IMR-90 (cell line): ENCODE measurements around the gene TRNT1. TPM values are rescaled to one million over a fixed set of nuclear protein-coding genes. Genes with fewer than 3 reads are reported as not detected.

ENCODE experiments used
- ATAC-seq: fragments of 200-7000 bp; cut with Tn5 transposase; 2 replicates; pipeline ENCODE4 v1.9.1; 2020; ENCODE audit warnings: low read depth, mild to moderate bottlenecking, moderate library complexity
- BruUV-seq: library from RNA; stranded (reverse); fragments of 400-500 nt; replicated peaks from 2 replicates; lab custom pipeline; 2021; lab: Mats Ljungman, UMichigan
- CTCF ChIA-PET: fragments of 300-600 bp; formaldehyde crosslinking; extraction: SDS; loops from one replicate; lab custom pipeline; 2021; ENCODE audit warnings: antibody characterized with exemption; lab: Yijun Ruan, JAX
- POLR2A ChIA-PET: fragments of 300-600 bp; sonication (Branson Sonifier 250); formaldehyde crosslinking; loops from one replicate; lab custom pipeline; 2022; ENCODE audit warnings: antibody characterized with exemption; ENCODE audit not compliant: unreplicated experiment; lab: Charles Lee
- DNase-seq: peaks from one replicate; pipeline ENCODE4 v3.0.0; 2013
- H2AFZ ChIP-seq: replicated peaks from 2 replicates; pipeline ENCODE3; 2013; ENCODE audit warnings: low read length, mild to moderate bottlenecking; ENCODE audit not compliant: poor library complexity
- H2AK5ac ChIP-seq: 2 replicates; pipeline ENCODE4 v1.6.1; 2013; ENCODE audit warnings: low read depth, low read length, inconsistent platforms
- H2AK9ac ChIP-seq: replicated peaks from 2 replicates; pipeline ENCODE3; 2013; ENCODE audit warnings: mild to moderate bottlenecking, low read depth, low read length, moderate library complexity; ENCODE audit not compliant: poor library complexity
- H2BK120ac ChIP-seq: 2 replicates; pipeline ENCODE4 v1.6.1; 2013; ENCODE audit warnings: low read depth, low read length, inconsistent platforms
- H2BK15ac ChIP-seq: 3 replicates; pipeline ENCODE4 v1.6.1; 2013; ENCODE audit warnings: low read depth, low read length, inconsistent platforms
- H2BK20ac ChIP-seq: 2 replicates; pipeline ENCODE4 v1.6.1; 2013; ENCODE audit warnings: low read depth, mild to moderate bottlenecking, inconsistent platforms, low read length, moderate library complexity
- H2BK5ac ChIP-seq: 2 replicates; pipeline ENCODE4 v1.6.1; 2013; ENCODE audit warnings: mild to moderate bottlenecking, low read depth, low read length, inconsistent platforms; ENCODE audit not compliant: poor library complexity, severe bottlenecking
- H3K14ac ChIP-seq: replicated peaks from 2 replicates; pipeline ENCODE4 v1.6.1; 2013; ENCODE audit warnings: low read depth, low read length, inconsistent platforms
- H3K18ac ChIP-seq: 2 replicates; pipeline ENCODE4 v1.6.1; 2013; ENCODE audit warnings: low read depth, low read length, control low read depth
- H3K23ac ChIP-seq: 2 replicates; pipeline ENCODE4 v1.6.1; 2013; ENCODE audit warnings: low read depth, low read length, inconsistent platforms
- H3K27ac ChIP-seq: 2 replicates; pipeline ENCODE4 v1.5.1; 2013; ENCODE audit warnings: mild to moderate bottlenecking, control low read depth, low read length; ENCODE audit not compliant: insufficient read depth
- H3K27me3 ChIP-seq: 2 replicates; pipeline ENCODE4 v1.6.1; 2013; ENCODE audit warnings: low read length; ENCODE audit not compliant: control insufficient read depth, insufficient read depth
- H3K36me3 ChIP-seq: 2 replicates; pipeline ENCODE4 v1.6.1; 2013; ENCODE audit warnings: low read length, mixed read lengths; ENCODE audit not compliant: control insufficient read depth, insufficient read depth
- H3K4ac ChIP-seq: 2 replicates; pipeline ENCODE4 v1.6.1; 2013; ENCODE audit warnings: low read depth, low read length, inconsistent platforms
- H3K4me1 ChIP-seq: 2 replicates; pipeline ENCODE4 v1.6.1; 2013; ENCODE audit warnings: low read length, mixed read lengths; ENCODE audit not compliant: control insufficient read depth, insufficient read depth
- H3K4me2 ChIP-seq: 2 replicates; pipeline ENCODE4 v1.6.1; 2013; ENCODE audit warnings: low read depth, mild to moderate bottlenecking, control low read depth, low read length, moderate library complexity
- H3K4me3 ChIP-seq: 2 replicates; pipeline ENCODE4 v1.5.1; 2013; ENCODE audit warnings: low read depth, mild to moderate bottlenecking, control low read depth, low read length, moderate library complexity; ENCODE audit not compliant: insufficient read depth
- H3K56ac ChIP-seq: 2 replicates; pipeline ENCODE4 v1.6.1; 2013; ENCODE audit warnings: low read length, inconsistent platforms; ENCODE audit not compliant: insufficient read depth; ENCODE audit errors: extremely low read depth
- H3K79me1 ChIP-seq, 2 experiments: 2 replicates each; pipeline ENCODE4 v1.6.1; 2013; ENCODE audit warnings: low read length in 2 of 2, inconsistent platforms in 1 of 2, low read depth in 1 of 2
- H3K9ac ChIP-seq: 2 replicates; pipeline ENCODE4 v1.6.1; 2013; ENCODE audit warnings: low read depth, low read length, control low read depth
- H3K9me1 ChIP-seq: 2 replicates; pipeline ENCODE4 v1.6.1; 2013; ENCODE audit warnings: low read length, inconsistent platforms; ENCODE audit not compliant: insufficient read depth
- H3K9me3 ChIP-seq: 2 replicates; pipeline ENCODE4 v1.6.1; 2013; ENCODE audit warnings: low read length; ENCODE audit not compliant: control insufficient read depth, insufficient read depth
- H4K20me1 ChIP-seq: 2 replicates; pipeline ENCODE4 v1.6.1; 2013; ENCODE audit warnings: low read length, inconsistent platforms; ENCODE audit not compliant: insufficient read depth
- H4K5ac ChIP-seq: 2 replicates; pipeline ENCODE4 v1.6.1; 2013; ENCODE audit warnings: mild to moderate bottlenecking, low read depth, low read length, control low read depth
- H4K8ac ChIP-seq, 2 experiments: 2 replicates each; pipeline ENCODE4 v1.6.1; 2013; ENCODE audit warnings: low read depth in 2 of 2, low read length in 2 of 2, control low read depth in 1 of 2, inconsistent platforms in 1 of 2
- H4K91ac ChIP-seq: 2 replicates; pipeline ENCODE4 v1.6.1; 2013; ENCODE audit warnings: low read depth, low read length, inconsistent platforms; ENCODE audit not compliant: insufficient read depth
- BHLHE40 ChIP-seq: fragments of 150-350 bp; IDR thresholded peaks from 2 replicates; pipeline ENCODE4 v1.6.1; 2016; ENCODE audit warnings: mild to moderate bottlenecking, low read depth, low read length
- CEBPB ChIP-seq: IDR thresholded peaks from 2 replicates; pipeline ENCODE4 v1.6.1; 2012; ENCODE audit warnings: low read depth, low read length, improper control_type of control experiment
- CHD1 ChIP-seq: IDR thresholded peaks from 2 replicates; pipeline ENCODE4 v1.6.1; 2012; ENCODE audit warnings: low read depth, low read length, improper control_type of control experiment
- FOS ChIP-seq: fragments of 150-350 bp; IDR thresholded peaks from 2 replicates; pipeline ENCODE4 v1.6.1; 2016; ENCODE audit warnings: low read depth, low read length
- MAFK ChIP-seq: IDR thresholded peaks from 2 replicates; pipeline ENCODE4 v1.6.1; 2012; ENCODE audit warnings: low read depth, low read length, improper control_type of control experiment
- MXI1 ChIP-seq: IDR thresholded peaks from 2 replicates; pipeline ENCODE4 v1.6.1; 2012; ENCODE audit warnings: low read depth, mild to moderate bottlenecking, low read length, moderate library complexity, borderline replicate concordance
- NFE2L2 ChIP-seq: fragments of 150-350 bp; IDR thresholded peaks from 2 replicates; pipeline ENCODE4 v1.6.1; 2016; ENCODE audit warnings: low read depth, mild to moderate bottlenecking, low read length
- POLR2A ChIP-seq: IDR thresholded peaks from 2 replicates; pipeline ENCODE4 v1.6.1; 2012; ENCODE audit warnings: mild to moderate bottlenecking, low read depth, low read length
- RAD21 ChIP-seq: IDR thresholded peaks from 2 replicates; pipeline ENCODE4 v1.6.1; 2012; ENCODE audit warnings: low read length, improper control_type of control experiment
- RCOR1 ChIP-seq: IDR thresholded peaks from 2 replicates; pipeline ENCODE4 v1.6.1; 2012; ENCODE audit warnings: mild to moderate bottlenecking, low read length, improper control_type of control experiment; ENCODE audit not compliant: insufficient replicate concordance
- RFX5 ChIP-seq: IDR thresholded peaks from 2 replicates; pipeline ENCODE4 v1.8.0; 2012; ENCODE audit warnings: low read depth, mild to moderate bottlenecking, low read length, moderate library complexity
- USF2 ChIP-seq: fragments of 150-350 bp; IDR thresholded peaks from 2 replicates; pipeline ENCODE4 v1.6.1; 2017; ENCODE audit warnings: mild to moderate bottlenecking, antibody characterized with exemption, low read length, low read depth
- WGBS, 2 experiments: methylation state at CpG; one replicate each; pipeline versions ENCODE4 v1.1.5 to v1.1.7; 2013; ENCODE audit warnings: missing lambda C conversion rate in 2 of 2; ENCODE audit not compliant: insufficient read length in 1 of 2; ENCODE audit errors: extremely low coverage in 2 of 2; 5-methylcytosine and 5-hydroxymethylcytosine counted together
- dilution Hi-C: fragments of 300-500 bp; cut with HindIII; formaldehyde crosslinking; loops from one replicate; pipeline ENCODE4 v1.14.3; 2018; ENCODE audit warnings: low sequenced_read_pairs; ENCODE audit not compliant: unreplicated experiment
- in situ Hi-C: fragments of 300-500 bp; cut with MboI; formaldehyde crosslinking; loops from 3 replicates; pipeline ENCODE4 v1.14.3; 2019; ENCODE audit warnings: low sequenced_read_pairs, inconsistent platforms, mixed read lengths
- intact Hi-C: fragments of 100-400 bp; cut with micrococcal nuclease; formaldehyde crosslinking; loops from 2 replicates; pipeline ENCODE4 v1.10.0; 2022
- polyA plus RNA-seq, 3 experiments: library from polyadenylated mRNA; depleted of rRNA; stranded (reverse); fragments of >200 nt; gene quantifications; 2 replicates each; pipeline ENCODE4 v1.2.3, GENCODE V29; 2012; ENCODE audit warnings: low replicate concordance in 1 of 3
- total RNA-seq: library from RNA; depleted of rRNA; stranded (reverse); fragments of >200 nt; gene quantifications from 2 replicates; pipeline ENCODE4 v1.2.3, GENCODE V29; 2012
- TF ChIP-seq, protein P1 (sequence below): conservative IDR thresholded peaks from 2 replicates; pipeline ENCODE4 v1.5.1; 2012; ENCODE audit warnings: mild to moderate bottlenecking, low read depth, low read length, improper control_type of control experiment

TRNT1 gene
- total and polyA plus RNA-seq, 2 of the 4 experiments (the other 2 are of a cell fraction) = 11.8 to 12.3 TPM

- no peaks in the 10 kb centered on the region for H3K9me3 ChIP-seq
- intact Hi-C loops = loop anchor here (10.0 kb wide), 1 partner anchor 1194 kb away; no protein-coding TSS in a partner anchor
- POLR2A ChIA-PET = no interaction called here
Observed at GRCh38 chr3:3178498-3179328, 52.0 kb downstream of the TRNT1 start.

More at GRCh38 chr3:3178498-3179328, 52.0 kb downstream of the TRNT1 start:
- Histone ChIP-seq H4K8ac (peak overlapping the region; percentile 85 to 97), H3K79me1 (peaks cover 9 to 13% of the 10 kb centered on the region in 2 experiments), H2AK9ac (peak overlapping the region; percentile 38), H3K4ac (peak overlapping the region; percentile 79), H2BK20ac (no peak overlapping the region), H3K9me1 (no peaks in the 10 kb centered on the region), H3K4me3 (peak overlapping the region; percentile 64), H3K56ac (peak overlapping the region; percentile 59), H2BK120ac (no peak overlapping the region), H4K20me1 (no peaks in the 10 kb centered on the region), H3K9ac (peak overlapping the region; percentile 43), H3K27me3 (no peaks in the 10 kb centered on the region), H3K4me2 (peak overlapping the region; percentile 99), H3K18ac (no peak overlapping the region), H3K14ac (peak overlapping the region; percentile 85; the same call in 1 of the 2 replicates), H3K4me1 (no peaks in the 10 kb centered on the region), H2AFZ (peak overlapping the region; percentile 100), H3K27ac (no peak overlapping the region; the same call in 1 of the 2 replicates), H3K36me3 (peaks cover 4% of the 10 kb centered on the region), H2AK5ac (no peak overlapping the region), H2BK5ac (no peak overlapping the region), H4K5ac (peak overlapping the region; percentile 65; the same call in 1 of the 2 replicates), H4K91ac (no peak overlapping the region; the same call in 1 of the 2 replicates), H3K23ac (0 out of 2 replicates have a peak overlapping the region, but pooled peaks have one; percentile 46), H2BK15ac (no peak overlapping the region)
- in situ Hi-C loops = no loop called here
- dilution Hi-C loops = no loop called here
- CTCF ChIA-PET = interaction anchor here (0.5 to 0.7 kb wide), 3 partner anchors 13 to 114 kb away, joined by 3 to 6 read pairs (median 4); no protein-coding TSS in a partner anchor
- TF ChIP-seq FOS (no peak), RCOR1 (no peak), MAFK (no peak), USF2 (no peak), CHD1 (no peak), RAD21 (no peak), MXI1 (no peak), NFE2L2 (no peak), BHLHE40 (no peak), POLR2A (no peak), CEBPB (no peak), RFX5 (no peak)
- TF ChIP-seq, protein P1, sequence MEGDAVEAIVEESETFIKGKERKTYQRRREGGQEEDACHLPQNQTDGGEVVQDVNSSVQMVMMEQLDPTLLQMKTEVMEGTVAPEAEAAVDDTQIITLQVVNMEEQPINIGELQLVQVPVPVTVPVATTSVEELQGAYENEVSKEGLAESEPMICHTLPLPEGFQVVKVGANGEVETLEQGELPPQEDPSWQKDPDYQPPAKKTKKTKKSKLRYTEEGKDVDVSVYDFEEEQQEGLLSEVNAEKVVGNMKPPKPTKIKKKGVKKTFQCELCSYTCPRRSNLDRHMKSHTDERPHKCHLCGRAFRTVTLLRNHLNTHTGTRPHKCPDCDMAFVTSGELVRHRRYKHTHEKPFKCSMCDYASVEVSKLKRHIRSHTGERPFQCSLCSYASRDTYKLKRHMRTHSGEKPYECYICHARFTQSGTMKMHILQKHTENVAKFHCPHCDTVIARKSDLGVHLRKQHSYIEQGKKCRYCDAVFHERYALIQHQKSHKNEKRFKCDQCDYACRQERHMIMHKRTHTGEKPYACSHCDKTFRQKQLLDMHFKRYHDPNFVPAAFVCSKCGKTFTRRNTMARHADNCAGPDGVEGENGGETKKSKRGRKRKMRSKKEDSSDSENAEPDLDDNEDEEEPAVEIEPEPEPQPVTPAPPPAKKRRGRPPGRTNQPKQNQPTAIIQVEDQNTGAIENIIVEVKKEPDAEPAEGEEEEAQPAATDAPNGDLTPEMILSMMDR = no peak
- no peak for ATAC-seq
- no CpG with 5 or more reads among the region's 16 CpGs for WGBS, 2 experiments
- BruUV-seq = TSS peak; percentile 58
- DNase-seq = no peak
